Measurements from ENCODE around the gene GNA12.

GRCh38 chr7:2715341-2716231 is 128.5 kb downstream of the GNA12 start:
- TF ChIP-seq POLR2AphosphoS5 (IDR thresholded peaks at IDR 0.05; ENCODE audit: borderline replicate concordance, low read depth, low read length) (no peak), EZH2 (IDR thresholded peaks at IDR 0.05) (no peak)

All from SK-N-MC (cell line).